PC-9 (cell line): ENCODE data around the gene DNM3. TPM values are rescaled to one million over a fixed set of nuclear protein-coding genes. Genes with fewer than 3 reads are reported as not detected.
"Not testable (repeated sequence)": the region's sequence is repeated elsewhere in the genome, so short reads cannot be mapped to it uniquely, and the experiment has no call there.

Experiments used
- BruUV-seq: library from RNA; stranded (reverse); fragments of 400-500 nt; replicated peaks from 2 replicates; lab custom pipeline; 2021; lab: Mats Ljungman, UMichigan
- CTCF ChIA-PET: fragments of 300-600 bp; sonication (Branson Sonifier 250); formaldehyde crosslinking; loops from one replicate; lab custom pipeline; 2022; ENCODE audit warnings: antibody characterized with exemption; lab: Charles Lee
- POLR2A ChIA-PET: fragments of 300-600 bp; sonication (Branson Sonifier 250); formaldehyde crosslinking; loops from one replicate; lab custom pipeline; 2022; ENCODE audit warnings: antibody characterized with exemption; ENCODE audit not compliant: unreplicated experiment; lab: Charles Lee
- DNase-seq, 2 experiments: peaks; one replicate each; pipeline versions ENCODE4 v3.0.0 to v3.0.0-alpha.2; 2015 to 2022; ENCODE audit warnings: mixed read lengths in 1 of 2
- H2AFZ ChIP-seq: fragments of 200-600 bp; sonication (generic); 2 replicates; pipeline ENCODE4 v1.8.1; 2017; ENCODE audit warnings: antibody characterized with exemption
- H3F3A ChIP-seq: fragments of 200-600 bp; sonication (generic); 2 replicates; pipeline ENCODE4 v1.8.1; 2017; ENCODE audit warnings: antibody characterized with exemption, mild to moderate bottlenecking, low read depth; ENCODE audit not compliant: insufficient read depth
- H3K27ac ChIP-seq: fragments of 200-600 bp; sonication (generic); 2 replicates; pipeline ENCODE4 v1.6.1; 2016; ENCODE audit warnings: mixed run types
- H3K27me3 ChIP-seq: fragments of 200-600 bp; sonication (generic); 2 replicates; pipeline ENCODE4 v1.6.1; 2016; ENCODE audit warnings: low read depth, mixed run types; ENCODE audit not compliant: insufficient read depth
- H3K36me3 ChIP-seq: fragments of 200-600 bp; sonication (generic); 2 replicates; pipeline ENCODE4 v1.6.1; 2016; ENCODE audit warnings: low read depth, mixed run types
- H3K4me1 ChIP-seq: fragments of 200-600 bp; sonication (generic); replicated peaks from 2 replicates; pipeline ENCODE4 v1.6.1; 2016; ENCODE audit warnings: mixed run types; ENCODE audit not compliant: insufficient read depth
- H3K4me2 ChIP-seq: fragments of 200-600 bp; sonication (generic); 2 replicates; pipeline ENCODE4 v1.6.1; 2017; ENCODE audit warnings: mixed run types
- H3K4me3 ChIP-seq: fragments of 200-600 bp; sonication (generic); 2 replicates; pipeline ENCODE4 v1.6.1; 2016; ENCODE audit warnings: mixed run types
- H3K79me2 ChIP-seq: fragments of 200-600 bp; sonication (generic); 2 replicates; pipeline ENCODE4 v1.6.1; 2017; ENCODE audit warnings: low read depth, mixed run types
- H3K9me2 ChIP-seq: fragments of 200-600 bp; sonication (generic); 2 replicates; pipeline ENCODE4 v1.8.1; 2017; ENCODE audit warnings: mild to moderate bottlenecking; ENCODE audit not compliant: insufficient read depth
- H3K9me3 ChIP-seq: fragments of 200-600 bp; sonication (generic); 2 replicates; pipeline ENCODE4 v1.8.1; 2016; ENCODE audit warnings: low read depth; ENCODE audit not compliant: insufficient read depth
- H4K20me1 ChIP-seq: fragments of 200-600 bp; sonication (generic); 2 replicates; pipeline ENCODE4 v1.8.1; 2017; ENCODE audit not compliant: insufficient read depth
- EZH2 ChIP-seq: fragments of 200-600 bp; sonication (generic); IDR thresholded peaks from 2 replicates; pipeline ENCODE4 v1.8.0; 2017; ENCODE audit warnings: antibody characterized with exemption, low read depth
- intact Hi-C: fragments of 100-400 bp; cut with micrococcal nuclease; formaldehyde crosslinking; loops from one replicate; pipeline ENCODE4 v1.10.0; 2022; ENCODE audit not compliant: unreplicated experiment
- total RNA-seq: library from RNA; stranded (reverse); gene quantifications from 2 replicates; pipeline ENCODE4 v1.2.3, GENCODE V29; 2021
- TF ChIP-seq, protein P1 (sequence below): fragments of 200-600 bp; sonication (generic); conservative IDR thresholded peaks from 2 replicates; pipeline ENCODE4 v1.6.1; 2017; ENCODE audit warnings: mixed run types, antibody characterized with exemption, mild to moderate bottlenecking, moderate library complexity

Gene DNM3
- total RNA-seq, 1 experiment from 2014 or later, result 1.7 TPM

DNA sequence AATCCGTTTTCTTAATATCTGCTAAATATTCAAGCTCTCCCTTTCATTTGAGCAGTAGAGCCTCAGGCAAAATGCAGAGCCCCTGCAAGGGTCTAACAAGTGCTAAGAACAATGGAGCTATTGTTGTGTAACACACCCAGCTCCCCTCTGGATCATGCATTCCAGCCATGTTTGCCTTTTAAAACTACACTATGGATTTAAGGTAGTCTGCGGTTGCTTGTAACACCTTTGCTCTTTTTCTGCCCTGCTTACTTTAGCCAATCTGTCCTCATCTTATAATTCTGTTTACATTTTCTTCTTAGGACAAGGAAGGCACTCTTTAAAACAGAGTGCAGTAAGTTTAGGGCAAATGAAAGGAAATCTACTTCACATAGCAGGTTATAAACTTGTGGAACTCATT is 519.2 kb downstream of the DNM3 start:
- 0 out of 2 replicates have a peak, but pooled peaks cover under 1% of the 10 kb centered on the region for H3K9me3 ChIP-seq
- no peaks in the 10 kb centered on the region for H3K27me3 ChIP-seq
- no peaks in the 10 kb centered on the region for H4K20me1 ChIP-seq
- H3K4me1 ChIP-seq, result peaks cover 54% of the 10 kb centered on the region
- peak; percentile 35 to 78 for DNase-seq
- POLR2A ChIA-PET, result interaction anchor here (0.7 kb wide), 2 partner anchors 17 to 256 kb away, joined by 4 read pairs; no protein-coding TSS in a partner anchor
- peaks cover 17% of the 10 kb centered on the region for H3F3A ChIP-seq
- intact Hi-C loops, result no loop called here
- H3K36me3 ChIP-seq, result no peaks in the 10 kb centered on the region
- peak overlapping the region; percentile 52 for H3K4me2 ChIP-seq
- H2AFZ ChIP-seq, result no peak overlapping the region
- no TSS peak for BruUV-seq
- 0 out of 2 replicates have a peak overlapping the region, but pooled peaks have one; percentile 72 for H3K27ac ChIP-seq
- no peaks in the 10 kb centered on the region for H3K9me2 ChIP-seq
- CTCF ChIA-PET, result interaction anchor here (0.5 to 1.6 kb wide), 3 partner anchors 9 to 249 kb away, joined by 3 to 5 read pairs (median 4); no protein-coding TSS in a partner anchor
- H3K79me2 ChIP-seq, result no peaks in the 10 kb centered on the region
- no peak for TF ChIP-seq EZH2
- TF ChIP-seq, protein P1, sequence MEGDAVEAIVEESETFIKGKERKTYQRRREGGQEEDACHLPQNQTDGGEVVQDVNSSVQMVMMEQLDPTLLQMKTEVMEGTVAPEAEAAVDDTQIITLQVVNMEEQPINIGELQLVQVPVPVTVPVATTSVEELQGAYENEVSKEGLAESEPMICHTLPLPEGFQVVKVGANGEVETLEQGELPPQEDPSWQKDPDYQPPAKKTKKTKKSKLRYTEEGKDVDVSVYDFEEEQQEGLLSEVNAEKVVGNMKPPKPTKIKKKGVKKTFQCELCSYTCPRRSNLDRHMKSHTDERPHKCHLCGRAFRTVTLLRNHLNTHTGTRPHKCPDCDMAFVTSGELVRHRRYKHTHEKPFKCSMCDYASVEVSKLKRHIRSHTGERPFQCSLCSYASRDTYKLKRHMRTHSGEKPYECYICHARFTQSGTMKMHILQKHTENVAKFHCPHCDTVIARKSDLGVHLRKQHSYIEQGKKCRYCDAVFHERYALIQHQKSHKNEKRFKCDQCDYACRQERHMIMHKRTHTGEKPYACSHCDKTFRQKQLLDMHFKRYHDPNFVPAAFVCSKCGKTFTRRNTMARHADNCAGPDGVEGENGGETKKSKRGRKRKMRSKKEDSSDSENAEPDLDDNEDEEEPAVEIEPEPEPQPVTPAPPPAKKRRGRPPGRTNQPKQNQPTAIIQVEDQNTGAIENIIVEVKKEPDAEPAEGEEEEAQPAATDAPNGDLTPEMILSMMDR, result no peak
- H3K4me3 ChIP-seq, result no peak overlapping the region

DNA sequence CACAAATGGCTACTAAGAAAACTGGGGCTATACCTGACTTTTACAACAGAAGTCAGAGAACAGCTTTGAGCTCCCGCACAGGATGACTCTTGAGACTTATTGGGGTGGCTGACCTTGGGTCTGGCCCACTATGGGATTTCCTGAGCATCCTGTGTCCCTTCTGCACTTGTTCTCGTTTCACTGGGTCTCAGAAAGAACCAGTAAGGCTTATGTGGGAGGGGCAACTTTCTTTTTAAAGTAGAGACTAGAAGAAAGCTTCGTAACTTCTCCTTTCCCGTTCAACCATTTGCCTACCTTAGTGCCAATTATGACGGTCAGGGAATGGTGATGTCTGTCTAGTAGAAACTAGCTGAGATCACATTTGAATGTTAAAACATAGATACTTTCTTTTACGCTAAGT is 519.7 kb downstream of the DNM3 start:
- intact Hi-C loops, result no loop called here
- ChIA-PET CTCF (interaction anchor here (0.5 to 1.5 kb wide), 2 partner anchors 9 to 250 kb away, joined by 3 to 5 read pairs; no protein-coding TSS in a partner anchor), POLR2A (interaction anchor here (0.7 kb wide), 2 partner anchors 17 to 257 kb away, joined by 4 read pairs; no protein-coding TSS in a partner anchor)
- H4K20me1 ChIP-seq, result no peaks in the 10 kb centered on the region
- no peak for TF ChIP-seq EZH2
- TF ChIP-seq, protein P1, result no peak
- no peaks in the 10 kb centered on the region for H3K79me2 ChIP-seq
- peaks cover 53% of the 10 kb centered on the region for H3K4me1 ChIP-seq
- no peak overlapping the region for H3K4me3 ChIP-seq
- 0 out of 2 replicates have a peak, but pooled peaks cover 5% of the 10 kb centered on the region for H3K9me3 ChIP-seq
- no peaks in the 10 kb centered on the region for H3K27me3 ChIP-seq
- DNase-seq, result no peak
- no peak overlapping the region for H2AFZ ChIP-seq
- 0 out of 2 replicates have a peak overlapping the region, but pooled peaks have one; percentile 14 for H3K27ac ChIP-seq
- H3K4me2 ChIP-seq, result peak overlapping the region; percentile 52
- no TSS peak for BruUV-seq
- H3K9me2 ChIP-seq, result no peaks in the 10 kb centered on the region
- H3F3A ChIP-seq, result peaks cover 17% of the 10 kb centered on the region
- no peaks in the 10 kb centered on the region for H3K36me3 ChIP-seq

DNA sequence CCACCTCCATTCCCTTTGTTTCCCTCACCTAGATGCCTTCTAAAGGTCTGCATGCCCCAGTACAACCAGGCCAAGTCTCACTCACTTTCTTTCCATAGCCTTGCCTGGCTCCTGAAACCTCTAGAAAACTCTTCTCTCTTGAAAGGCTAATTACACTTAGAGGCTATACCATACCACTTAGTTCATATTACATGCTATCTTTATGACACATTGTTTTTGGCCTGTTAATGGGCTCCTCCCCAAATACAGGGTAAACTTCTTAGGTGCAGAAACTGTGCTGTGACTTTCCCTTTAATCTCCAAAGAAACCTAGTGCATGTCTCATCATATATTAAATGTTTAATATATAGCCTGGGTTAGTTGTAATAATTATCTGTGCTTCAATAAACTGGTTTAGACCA is 522.6 kb downstream of the DNM3 start:
- intact Hi-C loops, result no loop called here

DNA sequence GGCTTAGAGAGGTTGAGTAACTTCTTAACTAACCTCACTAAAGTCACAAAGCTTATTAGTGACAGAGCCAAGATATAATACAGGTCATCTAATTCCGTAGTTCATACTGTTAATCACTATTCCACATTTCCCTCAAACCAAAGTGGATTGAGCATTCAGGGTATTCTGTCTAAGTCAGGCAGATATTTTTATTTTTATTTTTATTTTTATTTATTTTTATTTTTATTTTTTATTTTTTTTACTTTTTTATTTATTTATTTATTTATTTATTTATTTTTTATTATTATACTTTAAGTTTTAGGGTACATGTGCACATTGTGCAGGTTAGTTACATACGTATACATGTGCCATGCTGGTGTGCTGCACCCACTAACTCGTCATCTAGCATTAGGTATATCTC is 530.3 kb downstream of the DNM3 start:
- H3K4me2 ChIP-seq, H3K9me2 ChIP-seq, POLR2A ChIA-PET, H3F3A ChIP-seq, intact Hi-C loops, H2AFZ ChIP-seq, BruUV-seq, H3K36me3 ChIP-seq, H3K79me2 ChIP-seq, H3K27ac ChIP-seq, CTCF ChIA-PET, H3K27me3 ChIP-seq, H3K4me1 ChIP-seq, DNase-seq, H4K20me1 ChIP-seq, H3K4me3 ChIP-seq: not testable (repeated sequence)
- peaks cover 13% of the 10 kb centered on the region; the same call in 1 of the 2 replicates for H3K9me3 ChIP-seq

More for the DNA sequence above, 522.6 kb downstream of the DNM3 start:
- Histone ChIP-seq H3K4me1 (peaks cover 26% of the 10 kb centered on the region), H3K27ac (no peak overlapping the region), H3F3A (peaks cover 10% of the 10 kb centered on the region; the same call in 1 of the 2 replicates), H3K79me2 (no peaks in the 10 kb centered on the region), H3K36me3 (no peaks in the 10 kb centered on the region), H2AFZ (no peak overlapping the region), H3K4me3 (no peak overlapping the region), H3K9me2 (no peaks in the 10 kb centered on the region), H3K4me2 (no peak overlapping the region), H4K20me1 (no peaks in the 10 kb centered on the region), H3K9me3 (peaks cover 18% of the 10 kb centered on the region; the same call in 1 of the 2 replicates), H3K27me3 (no peaks in the 10 kb centered on the region)
- DNase-seq, result no peak
- TF ChIP-seq EZH2, result no peak
- TF ChIP-seq, protein P1, result no peak
- POLR2A ChIA-PET, result no interaction called here
- BruUV-seq, result no TSS peak
- CTCF ChIA-PET, result no interaction called here
